Measurements from ENCODE around the gene PEX16. TPM values are rescaled to one million over a fixed set of nuclear protein-coding genes. Genes with fewer than 3 reads are reported as not detected.

PEX16 gene
- total RNA-seq, 4 donors from 2014 or later, result 31.3 to 111 (median 51.9) TPM

- TF ChIP-seq POLR2AphosphoS5 (IDR thresholded peaks at IDR 0.05), result no peak
- no peak for TF ChIP-seq EP300 (IDR thresholded peaks at IDR 0.05; ENCODE audit: low read depth)
- no peak for TF ChIP-seq POLR2A (IDR thresholded peaks at IDR 0.05)
- TF ChIP-seq CTCF (IDR thresholded peaks at IDR 0.05), result no peak
- peaks cover 28% of the 10 kb centered on the region for H3K27me3 ChIP-seq
- peaks cover 0 to 10% (median 1%) of the 10 kb centered on the region in 4 donors for H3K36me3 ChIP-seq
- 45 to 61% methylated on average over 6 to 7 of the region's 7 CpGs for WGBS, 2 donors (ENCODE audit: low coverage in 1 of 2)
- DNase-seq, result no peak
- in situ Hi-C loops (cut with MboI; ENCODE audit: low pct_ligation_motif_present in 1 of 4, low pct_unique_long_range_greater_than_20kb in 1 of 4, low sequenced_read_pairs in 3 of 4), result loop anchor here in 1 of 4 donors (10.0 kb wide), 1 partner anchor 64 kb away; no protein-coding TSS in a partner anchor
- peaks cover 21 to 39% (median 29%) of the 10 kb centered on the region in 4 donors for H3K4me1 ChIP-seq
- intact Hi-C loops (cut with DNase I; ENCODE audit: low total_unique reads), result loop anchor here (2.0 kb wide), 1 partner anchor 76 kb away; no protein-coding TSS in a partner anchor
- H3K4me3 ChIP-seq, result peak overlapping the region in 2 of 4 donors; percentile 87 to 93
- H3K27ac ChIP-seq, result peak overlapping the region; percentile 88 to 97 (median 92)
- H3K9me3 ChIP-seq, result no peaks in the 10 kb centered on the region
Observed at GRCh38 chr11:45918962-45919675, 1.4 kb upstream of the PEX16 start.

GRCh38 chr11:45918331-45918941 lies 759 bp upstream of the PEX16 start:
- H3K4me1 ChIP-seq, result peaks cover 21 to 39% (median 29%) of the 10 kb centered on the region in 4 donors
- no peaks in the 10 kb centered on the region for H3K9me3 ChIP-seq
- DNase-seq, result peak; percentile 90
- in situ Hi-C loops (cut with MboI; ENCODE audit: low pct_ligation_motif_present in 1 of 4, low pct_unique_long_range_greater_than_20kb in 1 of 4, low sequenced_read_pairs in 3 of 4), result loop anchor here in 1 of 4 donors (10.0 kb wide), 1 partner anchor 64 kb away; no protein-coding TSS in a partner anchor
- peaks cover 25% of the 10 kb centered on the region for H3K27me3 ChIP-seq
- peak overlapping the region; percentile 88 to 97 (median 92) for H3K27ac ChIP-seq
- H3K36me3 ChIP-seq, result peaks cover 0 to 17% (median 4%) of the 10 kb centered on the region in 4 donors
- TF ChIP-seq POLR2AphosphoS5 (IDR thresholded peaks at IDR 0.05) (peak; percentile 91 to 93 (median 91)), POLR2A (IDR thresholded peaks at IDR 0.05) (peak; percentile 59), EP300 (IDR thresholded peaks at IDR 0.05; ENCODE audit: low read depth) (no peak)
- 0% methylated on average over 38 of the region's 38 CpGs; no CpG with 5 or more reads in 1 of the 2 donors for WGBS, 2 donors (ENCODE audit: low coverage in 1 of 2)
- intact Hi-C loops (cut with DNase I; ENCODE audit: low total_unique reads), result loop anchor here (2.0 kb wide), 1 partner anchor 76 kb away; no protein-coding TSS in a partner anchor
- peak overlapping the region; percentile 46 to 93 (median 84) for H3K4me3 ChIP-seq

GRCh38 chr11:45917286-45917622 lies 423 bp downstream of the PEX16 start:
- Histone ChIP-seq H3K4me1 (peaks cover 17 to 28% (median 19%) of the 10 kb centered on the region in 4 donors), H3K36me3 (peaks cover 0 to 27% (median 9%) of the 10 kb centered on the region in 4 donors), H3K4me3 (peak overlapping the region; percentile 46 to 93 (median 84)), H3K27me3 (peaks cover 13% of the 10 kb centered on the region), H3K9me3 (no peaks in the 10 kb centered on the region), H3K27ac (peak overlapping the region; percentile 88 to 97 (median 92))
- TF ChIP-seq POLR2A (IDR thresholded peaks at IDR 0.05), result no peak
- no peak for TF ChIP-seq EP300 (IDR thresholded peaks at IDR 0.05; ENCODE audit: low read depth)
- no peak for TF ChIP-seq CTCF (IDR thresholded peaks at IDR 0.05)
- TF ChIP-seq POLR2AphosphoS5 (IDR thresholded peaks at IDR 0.05), result no peak
- peak; percentile 31 for DNase-seq
- in situ Hi-C loops (cut with MboI; ENCODE audit: low pct_ligation_motif_present in 1 of 4, low pct_unique_long_range_greater_than_20kb in 1 of 4, low sequenced_read_pairs in 3 of 4) (loop anchor here in 1 of 4 donors (10.0 kb wide), 1 partner anchor 62 kb away; no protein-coding TSS in a partner anchor), intact Hi-C loops (cut with DNase I; ENCODE audit: low total_unique reads) (no loop called here)
- WGBS, 2 donors (ENCODE audit: low coverage in 1 of 2), result 3% methylated on average over 15 of the region's 16 CpGs; no CpG with 5 or more reads in 1 of the 2 donors

- Histone ChIP-seq H3K27ac (no peak overlapping the region), H3K9me3 (no peaks in the 10 kb centered on the region), H3K4me3 (no peak overlapping the region), H3K36me3 (peaks cover 0 to 30% (median 11%) of the 10 kb centered on the region in 4 donors), H3K27me3 (no peaks in the 10 kb centered on the region), H3K4me1 (peaks cover 11 to 21% (median 13%) of the 10 kb centered on the region in 4 donors)
- intact Hi-C loops (cut with DNase I; ENCODE audit: low total_unique reads) (no loop called here), in situ Hi-C loops (cut with MboI; ENCODE audit: low pct_ligation_motif_present in 1 of 4, low pct_unique_long_range_greater_than_20kb in 1 of 4, low sequenced_read_pairs in 3 of 4) (loop anchor here in 1 of 4 donors (10.0 kb wide), 1 partner anchor 61 kb away; no protein-coding TSS in a partner anchor)
- WGBS, 2 donors (ENCODE audit: low coverage in 1 of 2), result 85% methylated on average over 9 of the region's 13 CpGs; no CpG with 5 or more reads in 1 of the 2 donors
- TF ChIP-seq CTCF (IDR thresholded peaks at IDR 0.05) (no peak), POLR2AphosphoS5 (IDR thresholded peaks at IDR 0.05) (no peak), POLR2A (IDR thresholded peaks at IDR 0.05) (no peak), EP300 (IDR thresholded peaks at IDR 0.05; ENCODE audit: low read depth) (no peak)
- no peak for DNase-seq
Observed at GRCh38 chr11:45915446-45915845, 2.2 kb downstream of the PEX16 start.
